NCI-H2029 treated with DMSO at 0.1 percent for 48 hours (cell line): ENCODE measurements around the gene MSANTD4.
"Not testable (repeated sequence)": the region's sequence is repeated elsewhere in the genome, so short reads cannot be mapped to it uniquely, and the experiment has no call there.

ENCODE experiments used
- DNase-seq: peaks from one replicate; lab custom pipeline; 2025; lab: John Stamatoyannopoulos, UW

MSANTD4 gene

DNA sequence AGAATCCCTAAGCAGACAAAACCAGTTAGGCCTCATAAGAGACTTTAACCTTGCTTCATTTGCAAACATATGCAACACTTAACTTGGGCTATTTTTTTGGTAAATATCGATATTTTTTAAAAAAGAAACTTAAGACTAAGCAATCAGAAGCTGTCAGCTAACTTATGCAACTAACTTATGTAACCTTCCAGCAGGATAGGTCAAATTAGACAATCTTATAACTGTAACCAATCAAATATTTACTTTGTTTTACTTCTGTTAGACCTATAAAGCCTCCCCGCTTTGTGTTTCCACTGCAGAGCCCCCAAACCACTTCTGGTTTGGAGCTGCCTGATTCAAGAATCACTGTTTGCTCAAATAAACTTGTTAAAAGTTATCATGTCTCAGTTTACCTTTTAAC lies 8.0 kb downstream of the MSANTD4 start:
- DNase-seq = no peak

DNA sequence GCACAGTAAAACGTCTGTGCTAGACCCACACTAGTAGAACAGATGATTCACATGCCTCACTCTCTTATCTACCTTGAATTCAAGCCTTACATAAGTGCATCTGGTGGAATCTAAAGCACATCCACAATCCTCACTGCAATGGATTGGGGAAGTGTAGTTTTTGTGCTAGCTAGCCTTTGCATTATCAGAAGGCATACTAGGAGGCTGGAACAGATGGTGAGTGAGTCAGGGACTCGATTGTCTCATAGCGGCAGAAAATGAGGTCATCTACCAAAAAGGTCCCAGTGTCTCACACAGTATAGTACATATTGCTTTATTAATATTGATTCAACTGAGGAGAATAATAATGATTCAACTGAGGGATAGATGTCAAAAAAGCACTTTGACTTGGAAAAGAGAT lies 9.3 kb downstream of the MSANTD4 start:
- DNase-seq = no peak

DNA sequence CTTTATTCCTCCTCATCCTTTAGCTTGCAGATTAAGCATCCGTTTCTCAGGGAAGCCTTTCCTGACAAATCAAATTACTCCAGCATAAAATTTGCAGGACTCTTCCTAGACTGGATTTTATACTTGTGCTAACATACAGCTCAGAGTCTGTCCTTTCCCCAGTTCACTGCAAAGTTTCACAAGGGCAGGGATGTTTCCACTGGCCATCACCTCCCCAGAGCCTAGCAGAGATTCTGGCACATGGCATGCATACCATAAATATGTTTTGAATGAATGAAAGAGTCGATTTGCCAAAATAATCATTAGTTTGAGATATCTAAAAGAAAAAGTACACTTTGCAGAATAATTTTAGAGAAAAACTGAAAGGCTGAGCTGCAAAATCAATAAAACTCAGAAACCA lies 10.6 kb downstream of the MSANTD4 start:
- no peak for DNase-seq

DNA sequence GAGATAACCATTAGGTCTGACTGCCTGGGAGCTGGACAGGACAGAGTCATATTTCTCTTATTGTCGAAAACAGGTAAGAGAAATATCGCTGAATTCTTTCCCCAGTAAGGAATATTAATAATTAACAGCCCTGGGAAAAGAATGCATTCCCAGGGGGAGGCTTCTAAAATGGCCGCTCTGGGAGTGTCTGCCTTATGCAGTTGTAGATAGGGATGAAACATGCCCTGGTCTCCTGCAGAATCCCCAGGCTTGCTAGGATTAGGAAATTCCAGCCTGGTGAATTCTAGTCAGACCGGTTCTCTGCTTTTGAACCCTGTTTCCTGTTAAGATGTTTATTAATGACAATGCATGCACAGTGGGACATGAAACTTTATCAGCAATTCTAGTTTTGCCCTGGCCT lies 18.9 kb downstream of the MSANTD4 start:
- not testable (repeated sequence) for DNase-seq

DNA sequence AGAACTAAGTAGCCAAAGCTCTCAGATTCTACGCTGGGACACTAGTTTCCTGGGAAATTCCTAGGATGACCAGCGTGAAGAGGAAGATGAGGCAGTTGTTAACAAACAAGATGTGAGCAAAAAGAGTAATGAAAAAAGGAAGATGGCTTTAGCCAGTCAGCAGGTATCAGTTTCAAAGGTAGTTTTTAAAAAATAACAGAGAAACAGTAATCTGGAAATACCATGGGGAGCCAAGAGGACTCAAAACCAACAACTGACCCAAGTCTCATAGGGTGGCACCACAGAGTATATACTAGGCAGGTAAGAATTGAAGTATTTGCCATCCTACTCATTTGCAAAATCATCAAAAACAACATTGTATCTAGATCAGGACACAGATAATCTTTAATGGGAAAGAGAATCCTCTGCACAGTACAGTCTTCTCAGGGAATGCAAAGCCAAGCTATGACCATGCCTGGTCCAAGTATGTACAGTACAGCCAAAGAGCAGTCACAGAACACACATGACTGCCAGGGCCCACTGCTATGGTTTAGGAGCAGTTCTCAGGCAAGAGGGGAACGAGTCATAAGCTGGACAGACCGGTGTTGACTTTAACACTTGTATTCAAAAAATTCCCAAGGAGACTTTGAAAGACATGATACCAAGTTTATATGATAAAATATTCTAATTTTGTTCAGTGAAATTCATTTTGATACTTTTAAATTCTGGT lies 20.6 kb downstream of the MSANTD4 start:
- no peak for DNase-seq

DNA sequence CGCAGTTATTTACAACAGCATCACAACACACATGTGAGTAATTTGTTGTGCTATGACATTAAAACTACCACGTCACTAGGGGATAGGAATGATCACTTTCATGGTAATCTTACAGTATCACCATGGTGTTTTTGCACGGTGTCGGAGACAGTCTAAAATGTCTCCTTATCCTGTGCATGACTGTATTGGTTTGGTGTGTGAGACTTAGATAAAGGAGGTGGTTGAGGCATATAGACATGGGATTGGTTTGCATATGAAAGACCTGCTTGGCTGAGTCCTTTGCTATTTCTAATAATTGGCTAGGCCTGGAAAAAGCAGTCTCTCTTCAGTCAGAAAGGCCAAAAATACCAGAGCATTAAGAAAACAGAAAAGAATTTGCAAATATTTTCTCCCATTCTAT lies 30.2 kb downstream of the MSANTD4 start:
- DNase-seq = no peak

DNA sequence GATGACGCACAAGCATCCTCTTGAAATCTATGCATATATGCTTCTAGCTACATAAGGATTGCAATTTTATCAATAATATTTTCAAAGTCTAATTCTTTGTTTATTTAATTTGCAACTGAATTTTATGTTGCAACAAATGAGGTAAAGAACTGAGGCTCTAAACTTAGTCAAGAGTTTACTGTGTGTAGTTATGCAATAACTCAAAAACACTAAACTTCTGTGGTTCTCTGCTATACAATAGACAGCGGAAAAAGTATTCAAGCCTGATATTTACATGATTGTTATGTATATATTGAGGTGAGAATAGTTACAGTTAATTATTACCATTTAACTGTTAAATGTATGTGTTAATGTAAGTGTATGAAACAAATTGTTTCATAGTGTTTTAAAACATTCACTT lies 32.9 kb downstream of the MSANTD4 start:
- DNase-seq = no peak

DNA sequence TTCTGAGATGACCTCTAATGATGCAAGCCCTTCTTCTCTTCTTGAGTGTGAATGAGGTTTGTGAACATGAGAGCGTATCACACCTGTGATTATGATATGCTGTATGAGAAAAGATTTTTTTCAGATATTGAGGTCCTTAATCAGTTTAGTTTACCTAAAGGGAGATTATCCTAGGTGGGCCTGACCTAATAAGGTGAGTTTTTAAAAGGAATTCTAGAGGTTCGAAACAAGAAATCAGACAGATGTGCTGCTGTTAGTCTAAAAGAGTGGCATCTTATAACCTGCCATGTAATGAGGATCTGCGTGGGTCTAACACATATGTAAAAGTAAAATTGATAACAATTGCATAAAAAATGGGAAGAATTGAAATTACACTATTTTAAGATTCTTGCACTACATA lies 33.8 kb downstream of the MSANTD4 start:
- DNase-seq = no peak

DNA sequence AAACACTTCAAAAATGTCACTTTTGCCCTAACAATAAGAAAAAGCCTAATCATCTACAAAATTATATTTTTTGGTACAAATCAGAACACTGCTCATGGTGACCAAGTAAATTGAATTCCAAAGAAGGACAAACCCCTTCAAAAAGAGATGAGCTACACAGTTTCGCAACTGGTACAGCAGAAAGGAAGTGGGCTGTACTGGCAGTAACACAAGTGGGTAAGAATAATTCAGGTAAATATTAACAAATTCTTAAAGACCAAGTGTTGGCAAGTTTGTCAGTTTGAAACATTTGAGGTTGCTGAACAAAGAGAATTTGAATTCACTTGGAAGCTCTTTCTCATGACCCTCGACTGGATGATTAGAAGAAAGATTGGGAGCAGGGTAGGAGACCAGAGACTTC lies 35.5 kb downstream of the MSANTD4 start:
- DNase-seq = no peak

DNA sequence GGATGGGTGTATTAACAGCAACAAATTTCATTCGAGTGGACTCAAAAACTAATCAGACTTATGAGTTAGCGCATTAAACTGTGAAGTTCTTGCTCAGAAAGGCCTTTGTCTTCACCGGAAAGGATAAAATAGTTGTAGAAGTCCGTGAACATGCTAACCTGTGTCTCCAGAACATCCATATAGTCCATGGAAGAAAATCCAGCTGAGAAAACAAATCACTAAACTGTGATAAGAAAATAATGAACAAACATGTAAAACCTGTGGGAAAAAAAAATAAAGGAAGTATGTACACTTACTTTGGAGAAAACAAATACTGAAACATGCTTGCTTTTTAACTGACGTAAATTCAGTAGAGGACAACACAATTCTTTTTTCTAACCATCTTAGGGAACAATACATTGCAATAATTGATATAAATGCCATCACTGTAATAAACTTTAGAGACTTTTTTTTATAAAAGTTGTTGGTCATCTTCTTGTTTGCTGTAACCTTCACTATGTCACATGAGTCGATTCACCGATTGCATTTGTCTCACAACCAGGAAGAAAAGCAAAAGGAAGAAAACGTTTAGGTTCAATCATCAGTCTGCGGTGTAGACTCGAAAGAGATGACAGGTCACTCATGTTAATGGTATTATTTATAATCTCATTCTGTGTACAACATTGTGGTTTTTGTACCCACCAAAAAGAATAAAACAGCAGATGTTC lies 41.9 kb downstream of the MSANTD4 start:
- DNase-seq = no peak

DNA sequence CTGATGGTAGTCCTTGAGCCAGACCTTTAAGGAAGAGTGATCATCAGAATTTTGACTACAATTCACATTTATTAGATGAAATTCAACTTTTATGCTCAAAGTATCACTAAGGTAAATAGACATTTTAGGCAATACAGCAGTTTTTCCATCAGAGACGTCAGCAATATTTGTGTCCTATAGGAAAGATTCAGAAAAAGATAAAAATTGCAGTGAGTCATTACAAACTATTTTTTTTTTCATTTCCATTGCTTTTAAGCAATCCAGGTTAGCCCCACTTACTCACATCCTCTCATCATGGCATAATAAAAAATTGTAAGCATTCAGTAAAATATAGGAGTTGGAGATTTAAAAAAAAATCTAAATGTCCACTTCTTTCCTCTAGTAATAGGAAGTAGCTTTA lies 46.9 kb downstream of the MSANTD4 start:
- no peak for DNase-seq

DNA sequence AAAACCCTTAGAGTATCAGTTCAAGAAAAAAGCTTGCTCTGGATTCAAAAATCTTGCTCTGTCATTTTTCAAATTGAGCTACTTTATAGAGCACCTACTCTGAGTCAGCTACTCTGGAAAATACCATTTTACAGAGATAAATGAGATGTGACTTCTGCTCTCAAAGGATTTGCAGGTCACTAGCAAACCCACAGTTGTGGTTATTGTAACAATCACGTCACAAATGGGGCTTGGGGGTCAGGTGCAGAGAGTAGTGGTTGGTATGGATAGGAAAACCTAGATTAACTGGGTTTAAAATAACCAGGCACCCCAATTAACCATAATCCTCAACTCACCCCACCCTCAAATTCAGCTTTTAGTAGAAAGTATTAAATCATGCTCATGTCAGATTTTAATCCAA lies 52.3 kb downstream of the MSANTD4 start:
- no peak for DNase-seq

DNA sequence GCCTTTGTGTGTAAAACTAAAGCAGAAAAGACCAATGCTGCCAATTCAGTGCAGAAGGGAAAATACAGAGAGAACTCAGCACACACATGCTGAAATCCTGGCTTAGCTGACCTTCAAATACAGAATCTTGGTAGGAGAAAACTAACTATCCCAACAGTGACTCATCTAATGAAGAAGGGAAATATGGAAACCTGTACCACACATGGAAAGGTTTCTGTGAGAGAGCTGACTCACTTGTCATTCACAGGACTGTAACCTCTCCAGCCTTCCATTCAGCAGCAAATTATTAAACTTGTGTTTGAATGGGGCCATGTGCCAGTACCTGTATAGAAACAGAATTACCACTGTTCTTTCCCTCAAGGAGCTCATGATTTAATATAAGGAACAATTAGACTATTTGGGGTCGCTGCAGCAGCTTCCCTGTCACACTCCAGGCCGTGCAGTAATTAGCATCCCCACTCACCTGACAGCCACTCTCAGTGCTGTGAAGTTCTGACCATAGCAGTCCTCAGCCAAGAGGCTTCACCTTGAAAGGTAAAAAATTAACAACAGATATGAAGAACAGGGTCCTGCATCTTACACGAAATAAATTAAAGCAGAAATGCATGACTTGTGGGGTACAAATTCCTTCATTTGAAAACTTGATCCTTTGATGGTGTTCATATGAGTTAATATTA lies 53.9 kb downstream of the MSANTD4 start:
- DNase-seq = no peak

DNA sequence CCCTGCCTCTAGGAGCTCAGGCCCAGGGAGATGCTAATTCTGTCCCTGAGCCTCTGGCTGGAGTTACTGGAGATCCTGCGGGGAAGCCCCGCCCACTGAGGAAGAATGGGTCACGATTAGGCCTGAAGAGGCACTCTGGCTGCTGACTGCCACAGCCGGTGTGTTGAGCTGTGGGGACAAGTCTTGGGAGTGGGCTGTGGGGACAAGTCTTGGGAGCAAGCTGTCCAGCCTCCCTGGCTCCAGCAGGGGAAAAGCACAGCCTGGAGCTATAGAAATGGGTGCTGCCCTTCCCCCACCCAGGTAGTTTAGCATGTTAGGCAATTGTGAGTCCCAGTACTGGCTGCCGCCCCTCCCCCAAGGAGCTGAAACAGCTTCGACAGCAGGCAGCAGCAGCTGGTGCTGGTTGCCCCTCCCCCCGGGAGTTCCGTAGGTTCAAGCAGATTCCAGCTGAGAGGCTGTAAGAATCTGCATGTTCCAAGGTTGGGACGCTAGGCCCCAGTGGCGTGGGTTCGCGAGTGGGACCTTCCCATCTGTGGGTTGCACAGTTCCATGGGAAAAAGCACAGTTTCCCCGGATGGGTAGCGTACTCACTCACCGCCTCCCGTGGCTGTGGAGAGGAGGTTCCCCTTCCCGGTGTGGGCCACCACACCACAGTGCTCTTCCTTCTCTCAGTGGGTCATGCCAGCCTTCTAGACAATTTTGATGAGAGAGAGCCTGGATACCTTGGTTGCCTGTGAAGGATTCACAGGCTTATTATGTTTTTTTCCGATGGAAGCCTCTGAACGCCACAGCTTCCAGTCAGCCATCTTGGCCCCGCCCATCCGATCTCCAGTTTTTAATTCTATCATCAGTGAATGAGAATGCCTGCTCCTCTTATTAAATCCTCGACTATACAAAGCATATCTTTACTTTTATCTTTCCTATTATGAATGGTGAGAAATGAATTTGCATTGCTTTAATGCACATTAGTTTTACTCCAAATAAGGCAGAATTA lies 61.5 kb downstream of the MSANTD4 start:
- peak; percentile 46 for DNase-seq
